ENCODE results near the gene TASP1.
"Not testable (repeated sequence)": the region's sequence is repeated elsewhere in the genome, so short reads cannot be mapped to it uniquely, and the experiment has no call there.

The TASP1 gene

DNA sequence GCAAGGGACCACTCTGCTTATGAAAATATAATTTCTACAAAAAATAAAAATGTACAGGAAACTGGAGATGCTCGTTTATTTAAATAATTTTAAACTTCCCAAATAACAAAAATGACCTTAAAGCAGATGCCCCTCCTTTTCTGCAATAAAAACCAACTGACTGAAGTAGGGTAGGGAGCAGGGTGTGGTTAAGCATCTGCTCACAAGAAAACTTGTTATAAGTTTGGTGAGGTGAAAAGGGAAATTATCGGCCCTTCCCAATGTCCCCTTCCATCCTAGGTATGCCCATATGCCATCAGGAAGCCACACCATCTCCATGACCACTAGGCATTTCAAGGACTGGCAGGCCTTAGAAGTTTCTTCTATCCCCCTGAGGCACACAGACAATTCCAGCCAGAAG lies 21.1 kb downstream of the TASP1 start:
- H3K9me3 ChIP-seq (ENCODE audit: control insufficient read depth in 5 of 5, low read length in 5 of 5); H3K27ac ChIP-seq (ENCODE audit: low read depth, low read length); H3K4me3 ChIP-seq (ENCODE audit: low read depth in 1 of 5, low read length in 5 of 5); H3K9ac ChIP-seq (ENCODE audit: low read length in 5 of 5); H3K36me3 ChIP-seq (ENCODE audit: control insufficient read depth in 5 of 5, insufficient read depth in 5 of 5, low read length in 5 of 5); H3K27me3 ChIP-seq (ENCODE audit: control insufficient read depth in 5 of 5, insufficient read depth in 4 of 5, low read length in 5 of 5): not testable (repeated sequence)
- H3K4me1 ChIP-seq (ENCODE audit: control insufficient read depth in 5 of 5, insufficient read depth in 5 of 5, low read length in 5 of 5) = peaks cover 0 to 16% (median 7%) of the 10 kb centered on the region in 5 donors

GRCh38 chr20:13616713-13617112 lies 22.0 kb downstream of the TASP1 start:
- not testable (repeated sequence) for H3K9me3 ChIP-seq (ENCODE audit: control insufficient read depth in 5 of 5, low read length in 5 of 5); H3K9ac ChIP-seq (ENCODE audit: low read length in 5 of 5); H3K36me3 ChIP-seq (ENCODE audit: control insufficient read depth in 5 of 5, insufficient read depth in 5 of 5, low read length in 5 of 5); H3K27ac ChIP-seq (ENCODE audit: low read depth, low read length); H3K4me3 ChIP-seq (ENCODE audit: low read depth in 1 of 5, low read length in 5 of 5); H3K27me3 ChIP-seq (ENCODE audit: control insufficient read depth in 5 of 5, insufficient read depth in 4 of 5, low read length in 5 of 5)
- peaks cover 0 to 16% (median 7%) of the 10 kb centered on the region in 5 donors for H3K4me1 ChIP-seq (ENCODE audit: control insufficient read depth in 5 of 5, insufficient read depth in 5 of 5, low read length in 5 of 5)

DNA sequence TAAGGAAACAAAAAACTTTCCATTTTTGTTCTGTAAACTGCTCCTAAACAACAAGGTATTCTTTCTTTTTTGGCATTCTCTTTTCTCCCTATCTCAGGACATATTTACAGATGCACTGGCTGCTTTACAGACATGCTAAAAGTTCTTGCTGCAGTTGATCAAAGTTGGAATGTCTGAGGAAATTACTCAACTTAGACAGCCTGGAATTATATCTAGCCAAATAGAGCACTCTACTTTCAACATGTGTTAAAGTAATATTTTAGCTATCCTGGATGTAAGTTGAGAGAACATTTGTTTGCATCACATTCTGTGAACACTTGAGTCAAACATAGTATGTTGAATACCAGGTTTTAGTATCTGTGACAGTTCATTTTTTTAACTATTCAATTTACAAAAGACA lies 24.8 kb downstream of the TASP1 start:
- Histone ChIP-seq H3K36me3 (ENCODE audit: control insufficient read depth in 5 of 5, insufficient read depth in 5 of 5, low read length in 5 of 5) (peaks cover 0 to 3% (median 0%) of the 10 kb centered on the region in 5 donors), H3K27ac (ENCODE audit: low read depth, low read length) (no peak overlapping the region), H3K4me3 (ENCODE audit: low read depth in 1 of 5, low read length in 5 of 5) (no peak overlapping the region), H3K4me1 (ENCODE audit: control insufficient read depth in 5 of 5, insufficient read depth in 5 of 5, low read length in 5 of 5) (peaks cover 0 to 24% (median 11%) of the 10 kb centered on the region in 5 donors), H3K27me3 (ENCODE audit: control insufficient read depth in 5 of 5, insufficient read depth in 4 of 5, low read length in 5 of 5) (no peaks in the 10 kb centered on the region), H3K9me3 (ENCODE audit: control insufficient read depth in 5 of 5, low read length in 5 of 5) (no peaks in the 10 kb centered on the region), H3K9ac (ENCODE audit: low read length in 5 of 5) (no peak overlapping the region)

- no peaks in the 10 kb centered on the region for H3K9me3 ChIP-seq (ENCODE audit: control insufficient read depth in 5 of 5, low read length in 5 of 5)
- no peaks in the 10 kb centered on the region for H3K27me3 ChIP-seq (ENCODE audit: control insufficient read depth in 5 of 5, insufficient read depth in 4 of 5, low read length in 5 of 5)
- H3K36me3 ChIP-seq (ENCODE audit: control insufficient read depth in 5 of 5, insufficient read depth in 5 of 5, low read length in 5 of 5) = peaks cover 0 to 1% (median 0%) of the 10 kb centered on the region in 5 donors
- H3K27ac ChIP-seq (ENCODE audit: low read depth, low read length) = no peak overlapping the region
- H3K9ac ChIP-seq (ENCODE audit: low read length in 5 of 5) = no peak overlapping the region
- peaks cover 0 to 24% (median 11%) of the 10 kb centered on the region in 5 donors for H3K4me1 ChIP-seq (ENCODE audit: control insufficient read depth in 5 of 5, insufficient read depth in 5 of 5, low read length in 5 of 5)
- H3K4me3 ChIP-seq (ENCODE audit: low read depth in 1 of 5, low read length in 5 of 5) = no peak overlapping the region
Observed at GRCh38 chr20:13611611-13612125, 27.1 kb downstream of the TASP1 start.

- Histone ChIP-seq H3K36me3 (ENCODE audit: control insufficient read depth in 5 of 5, insufficient read depth in 5 of 5, low read length in 5 of 5) (no peaks in the 10 kb centered on the region), H3K4me1 (ENCODE audit: control insufficient read depth in 5 of 5, insufficient read depth in 5 of 5, low read length in 5 of 5) (peaks cover 0 to 24% (median 10%) of the 10 kb centered on the region in 5 donors), H3K27me3 (ENCODE audit: control insufficient read depth in 5 of 5, insufficient read depth in 4 of 5, low read length in 5 of 5) (no peaks in the 10 kb centered on the region), H3K9ac (ENCODE audit: low read length in 5 of 5) (no peak overlapping the region), H3K9me3 (ENCODE audit: control insufficient read depth in 5 of 5, low read length in 5 of 5) (no peaks in the 10 kb centered on the region), H3K4me3 (ENCODE audit: low read depth in 1 of 5, low read length in 5 of 5) (no peak overlapping the region), H3K27ac (ENCODE audit: low read depth, low read length) (no peak overlapping the region)
Observed at GRCh38 chr20:13610184-13610583, 28.5 kb downstream of the TASP1 start.

GRCh38 chr20:13608066-13608465 lies 30.7 kb downstream of the TASP1 start:
- no peaks in the 10 kb centered on the region for H3K9me3 ChIP-seq (ENCODE audit: control insufficient read depth in 5 of 5, low read length in 5 of 5)
- no peaks in the 10 kb centered on the region for H3K27me3 ChIP-seq (ENCODE audit: control insufficient read depth in 5 of 5, insufficient read depth in 4 of 5, low read length in 5 of 5)
- peaks cover 0 to 7% (median 4%) of the 10 kb centered on the region in 5 donors for H3K4me1 ChIP-seq (ENCODE audit: control insufficient read depth in 5 of 5, insufficient read depth in 5 of 5, low read length in 5 of 5)
- H3K9ac ChIP-seq (ENCODE audit: low read length in 5 of 5) = no peak overlapping the region
- no peak overlapping the region for H3K27ac ChIP-seq (ENCODE audit: low read depth, low read length)
- H3K4me3 ChIP-seq (ENCODE audit: low read depth in 1 of 5, low read length in 5 of 5) = no peak overlapping the region
- H3K36me3 ChIP-seq (ENCODE audit: control insufficient read depth in 5 of 5, insufficient read depth in 5 of 5, low read length in 5 of 5) = peaks cover 0 to 2% (median 0%) of the 10 kb centered on the region in 5 donors

- not testable (repeated sequence) for H3K9me3 ChIP-seq (ENCODE audit: control insufficient read depth in 5 of 5, low read length in 5 of 5); H3K9ac ChIP-seq (ENCODE audit: low read length in 5 of 5); H3K4me3 ChIP-seq (ENCODE audit: low read depth in 1 of 5, low read length in 5 of 5); H3K4me1 ChIP-seq (ENCODE audit: control insufficient read depth in 5 of 5, insufficient read depth in 5 of 5, low read length in 5 of 5); H3K27me3 ChIP-seq (ENCODE audit: control insufficient read depth in 5 of 5, insufficient read depth in 4 of 5, low read length in 5 of 5); H3K36me3 ChIP-seq (ENCODE audit: control insufficient read depth in 5 of 5, insufficient read depth in 5 of 5, low read length in 5 of 5); H3K27ac ChIP-seq (ENCODE audit: low read depth, low read length)
Observed at GRCh38 chr20:13593423-13593822, 45.3 kb downstream of the TASP1 start.

- Histone ChIP-seq H3K4me3 (ENCODE audit: low read depth in 1 of 5, low read length in 5 of 5) (no peak overlapping the region), H3K36me3 (ENCODE audit: control insufficient read depth in 5 of 5, insufficient read depth in 5 of 5, low read length in 5 of 5) (peaks cover 0 to 5% (median 3%) of the 10 kb centered on the region in 5 donors), H3K27ac (ENCODE audit: low read depth, low read length) (no peak overlapping the region), H3K27me3 (ENCODE audit: control insufficient read depth in 5 of 5, insufficient read depth in 4 of 5, low read length in 5 of 5) (no peaks in the 10 kb centered on the region), H3K9me3 (ENCODE audit: control insufficient read depth in 5 of 5, low read length in 5 of 5) (peaks cover 0 to 11% (median 3%) of the 10 kb centered on the region in 5 donors), H3K9ac (ENCODE audit: low read length in 5 of 5) (no peak overlapping the region), H3K4me1 (ENCODE audit: control insufficient read depth in 5 of 5, insufficient read depth in 5 of 5, low read length in 5 of 5) (no peaks in the 10 kb centered on the region)
Observed at GRCh38 chr20:13588049-13588448, 50.7 kb downstream of the TASP1 start.

- no peak overlapping the region for H3K9ac ChIP-seq (ENCODE audit: low read length in 5 of 5)
- peaks cover 0 to 9% (median 6%) of the 10 kb centered on the region in 5 donors for H3K36me3 ChIP-seq (ENCODE audit: control insufficient read depth in 5 of 5, insufficient read depth in 5 of 5, low read length in 5 of 5)
- H3K9me3 ChIP-seq (ENCODE audit: control insufficient read depth in 5 of 5, low read length in 5 of 5) = peaks cover 0 to 11% (median 5%) of the 10 kb centered on the region in 5 donors
- no peaks in the 10 kb centered on the region for H3K27me3 ChIP-seq (ENCODE audit: control insufficient read depth in 5 of 5, insufficient read depth in 4 of 5, low read length in 5 of 5)
- no peaks in the 10 kb centered on the region for H3K4me1 ChIP-seq (ENCODE audit: control insufficient read depth in 5 of 5, insufficient read depth in 5 of 5, low read length in 5 of 5)
- H3K4me3 ChIP-seq (ENCODE audit: low read depth in 1 of 5, low read length in 5 of 5) = no peak overlapping the region
- no peak overlapping the region for H3K27ac ChIP-seq (ENCODE audit: low read depth, low read length)
Observed at GRCh38 chr20:13587370-13587769, 51.4 kb downstream of the TASP1 start.

GRCh38 chr20:13586133-13586532 lies 52.6 kb downstream of the TASP1 start:
- Histone ChIP-seq H3K4me3 (ENCODE audit: low read depth in 1 of 5, low read length in 5 of 5) (no peak overlapping the region), H3K36me3 (ENCODE audit: control insufficient read depth in 5 of 5, insufficient read depth in 5 of 5, low read length in 5 of 5) (peaks cover 0 to 9% (median 6%) of the 10 kb centered on the region in 5 donors), H3K4me1 (ENCODE audit: control insufficient read depth in 5 of 5, insufficient read depth in 5 of 5, low read length in 5 of 5) (no peaks in the 10 kb centered on the region), H3K9me3 (ENCODE audit: control insufficient read depth in 5 of 5, low read length in 5 of 5) (peaks cover 0 to 11% (median 5%) of the 10 kb centered on the region in 5 donors), H3K9ac (ENCODE audit: low read length in 5 of 5) (no peak overlapping the region), H3K27me3 (ENCODE audit: control insufficient read depth in 5 of 5, insufficient read depth in 4 of 5, low read length in 5 of 5) (no peaks in the 10 kb centered on the region), H3K27ac (ENCODE audit: low read depth, low read length) (no peak overlapping the region)

Data from subcutaneous abdominal adipose tissue (tissue), 5 donors.